HepG2 (cell line): ENCODE measurements around the gene PRKCG. TPM values are rescaled to one million over a fixed set of nuclear protein-coding genes. Genes with fewer than 3 reads are reported as not detected.

ENCODE experiments used
- ASH2L ChIP-seq: fragments of 300-600, 200-600 bp; sonication (generic); IDR thresholded peaks from 2 replicates; pipeline ENCODE4 v1.7.0; 2017; ENCODE audit warnings: low read depth, mild to moderate bottlenecking, moderate library complexity, mixed read lengths, low read length; ENCODE audit not compliant: insufficient read length
- ATM ChIP-seq: fragments of 450-650 bp; IDR thresholded peaks from 2 replicates; pipeline ENCODE4 v1.7.1; 2017; ENCODE audit warnings: mild to moderate bottlenecking, borderline replicate concordance
- ATRX ChIP-seq: sonication (generic); formaldehyde crosslinking; IDR thresholded peaks from 2 replicates; pipeline ENCODE4 v1.4.0; 2020; ENCODE audit warnings: missing genetic modification reagents, borderline replicate concordance
- DDIT3 ChIP-seq: sonication (generic); formaldehyde crosslinking; IDR thresholded peaks from 2 replicates; pipeline ENCODE4 v1.4.0; 2020; ENCODE audit warnings: mild to moderate bottlenecking, missing genetic modification reagents
- FOXO1 ChIP-seq: sonication (generic); formaldehyde crosslinking; IDR thresholded peaks from 2 replicates; pipeline ENCODE4 v1.4.0; 2020; ENCODE audit warnings: missing genetic modification reagents
- JUND ChIP-seq: sonication (generic); formaldehyde crosslinking; IDR thresholded peaks from 2 replicates; pipeline ENCODE4 v1.8.0; 2022; ENCODE audit warnings: mild to moderate bottlenecking, missing genetic modification reagents
- KLF6 ChIP-seq: IDR thresholded peaks from 2 replicates; pipeline ENCODE4 v1.8.0; 2016; ENCODE audit warnings: missing biosample characterization, missing genetic modification reagents
- MATR3 ChIP-seq: sonication (generic); formaldehyde crosslinking; IDR thresholded peaks from 2 replicates; pipeline ENCODE4 v1.4.0; 2020; ENCODE audit warnings: missing genetic modification reagents
- MBNL3 ChIP-seq: fragments of 250-450 bp; sonication (Bioruptor Pico); conservative IDR thresholded peaks from 2 replicates; pipeline ENCODE4 v1.8.0; 2022; ENCODE audit warnings: mild to moderate bottlenecking, inconsistent platforms
- MNT ChIP-seq: fragments of 450-650 bp; IDR thresholded peaks from 2 replicates; pipeline ENCODE4 v1.6.1; 2016
- MZF1 ChIP-seq: sonication (generic); formaldehyde crosslinking; IDR thresholded peaks from 2 replicates; pipeline ENCODE4 v1.8.1; 2023; ENCODE audit warnings: mild to moderate bottlenecking, missing genetic modification reagents, borderline replicate concordance
- PATZ1 ChIP-seq: sonication (generic); formaldehyde crosslinking; IDR thresholded peaks from 2 replicates; pipeline ENCODE4 v1.4.0; 2020; ENCODE audit warnings: missing genetic modification reagents
- SNAI1 ChIP-seq: sonication (generic); formaldehyde crosslinking; IDR thresholded peaks from 2 replicates; pipeline ENCODE4 v1.5.0; 2020; ENCODE audit warnings: mild to moderate bottlenecking, missing genetic modification reagents, borderline replicate concordance
- TBL1XR1 ChIP-seq: fragments of 150-350 bp; IDR thresholded peaks from 2 replicates; pipeline ENCODE4 v1.6.1; 2014; ENCODE audit warnings: borderline replicate concordance, low read length; ENCODE audit not compliant: partially characterized antibody
- U2AF1 ChIP-seq: fragments of 200-400 bp; formaldehyde crosslinking; optimal IDR thresholded peaks from 2 replicates; pipeline ENCODE3; 2017; ENCODE audit warnings: mild to moderate bottlenecking, low read depth, low read length
- ZFP36 ChIP-seq: fragments of 150-350 bp; IDR thresholded peaks from 2 replicates; pipeline ENCODE4 v1.6.1; 2018; ENCODE audit warnings: borderline replicate concordance, low read length, low read depth; ENCODE audit not compliant: partially characterized antibody
- ZNF503 ChIP-seq: sonication (generic); formaldehyde crosslinking; IDR thresholded peaks from 2 replicates; pipeline ENCODE4 v1.4.0; 2020; ENCODE audit warnings: missing genetic modification reagents
- ZSCAN31 ChIP-seq: sonication (generic); formaldehyde crosslinking; IDR thresholded peaks from 2 replicates; pipeline ENCODE4 v1.5.0; 2020; ENCODE audit warnings: low read depth, mild to moderate bottlenecking, missing genetic modification reagents
- polyA plus RNA-seq, 8 experiments: library from polyadenylated mRNA; depleted of rRNA in 3 of 8; stranded (reverse) in 7 of 8; unstranded in 1 of 8; fragments of >200 nt; fragmentation: Illumina TruSeq in 4 of 8; extraction: Trizol in 4 of 8; gene quantifications; 2 replicates each; pipeline versions ENCODE4 v1.2.1 to v1.2.3, GENCODE V29; 2011 to 2016; ENCODE audit warnings: low read depth in 4 of 8, missing spikeins in 1 of 8, mixed read lengths in 1 of 8; ENCODE audit not compliant: insufficient read depth in 1 of 8
- total RNA-seq, 5 experiments: library from RNA; depleted of rRNA; stranded (reverse); fragments of >200 nt; fragmentation: Illumina TruSeq; extraction: Trizol; gene quantifications; 2 replicates each; pipeline ENCODE4 v1.2.3, GENCODE V29; 2016; ENCODE audit warnings: low read depth in 1 of 5
- TF ChIP-seq, protein P1 (sequence below): sonication (generic); formaldehyde crosslinking; IDR thresholded peaks from 2 replicates; pipeline ENCODE4 v1.4.0; 2020; ENCODE audit warnings: missing genetic modification reagents
- TF ChIP-seq, protein P2 (sequence below): sonication (generic); formaldehyde crosslinking; IDR thresholded peaks from 2 replicates; pipeline ENCODE4 v1.9.0; 2022; ENCODE audit warnings: missing genetic modification reagents, mild to moderate bottlenecking, borderline replicate concordance

Gene PRKCG
- total and polyA plus RNA-seq, 2 of the 13 experiments (the other 11 are each of a cell fraction or from before 2014, with no cell fraction given) = 0.02 to 0.03 TPM

- 0 out of 2 replicates have a peak, but pooled peaks have one; percentile 54 for TF ChIP-seq ZNF503 (CRISPR knock-in tag)
- TF ChIP-seq SNAI1 (CRISPR knock-in tag) = no peak
- TF ChIP-seq MATR3 (CRISPR knock-in tag) = no peak
- no peak for TF ChIP-seq U2AF1
- no peak for TF ChIP-seq ZSCAN31 (CRISPR knock-in tag)
- peak; percentile 99 for TF ChIP-seq FOXO1 (CRISPR knock-in tag)
- TF ChIP-seq, protein P1, sequence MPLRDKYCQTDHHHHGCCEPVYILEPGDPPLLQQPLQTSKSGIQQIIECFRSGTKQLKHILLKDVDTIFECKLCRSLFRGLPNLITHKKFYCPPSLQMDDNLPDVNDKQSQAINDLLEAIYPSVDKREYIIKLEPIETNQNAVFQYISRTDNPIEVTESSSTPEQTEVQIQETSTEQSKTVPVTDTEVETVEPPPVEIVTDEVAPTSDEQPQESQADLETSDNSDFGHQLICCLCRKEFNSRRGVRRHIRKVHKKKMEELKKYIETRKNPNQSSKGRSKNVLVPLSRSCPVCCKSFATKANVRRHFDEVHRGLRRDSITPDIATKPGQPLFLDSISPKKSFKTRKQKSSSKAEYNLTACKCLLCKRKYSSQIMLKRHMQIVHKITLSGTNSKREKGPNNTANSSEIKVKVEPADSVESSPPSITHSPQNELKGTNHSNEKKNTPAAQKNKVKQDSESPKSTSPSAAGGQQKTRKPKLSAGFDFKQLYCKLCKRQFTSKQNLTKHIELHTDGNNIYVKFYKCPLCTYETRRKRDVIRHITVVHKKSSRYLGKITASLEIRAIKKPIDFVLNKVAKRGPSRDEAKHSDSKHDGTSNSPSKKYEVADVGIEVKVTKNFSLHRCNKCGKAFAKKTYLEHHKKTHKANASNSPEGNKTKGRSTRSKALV (CRISPR knock-in tag) = no peak
- TF ChIP-seq JUND = peak; percentile 9; the same call in 1 of the 2 replicates
- 0 out of 2 replicates have a peak, but pooled peaks have one; percentile 2 for TF ChIP-seq MNT
- no peak for TF ChIP-seq DDIT3 (CRISPR knock-in tag)
- TF ChIP-seq ATM = no peak
- peak; percentile 77 for TF ChIP-seq ASH2L
- TF ChIP-seq KLF6 (CRISPR knock-in tag) = peak; percentile 60
- peak; percentile 85 for TF ChIP-seq TBL1XR1
- no peak for TF ChIP-seq MZF1 (CRISPR knock-in tag)
- no peak for TF ChIP-seq ZFP36
- TF ChIP-seq, protein P2, sequence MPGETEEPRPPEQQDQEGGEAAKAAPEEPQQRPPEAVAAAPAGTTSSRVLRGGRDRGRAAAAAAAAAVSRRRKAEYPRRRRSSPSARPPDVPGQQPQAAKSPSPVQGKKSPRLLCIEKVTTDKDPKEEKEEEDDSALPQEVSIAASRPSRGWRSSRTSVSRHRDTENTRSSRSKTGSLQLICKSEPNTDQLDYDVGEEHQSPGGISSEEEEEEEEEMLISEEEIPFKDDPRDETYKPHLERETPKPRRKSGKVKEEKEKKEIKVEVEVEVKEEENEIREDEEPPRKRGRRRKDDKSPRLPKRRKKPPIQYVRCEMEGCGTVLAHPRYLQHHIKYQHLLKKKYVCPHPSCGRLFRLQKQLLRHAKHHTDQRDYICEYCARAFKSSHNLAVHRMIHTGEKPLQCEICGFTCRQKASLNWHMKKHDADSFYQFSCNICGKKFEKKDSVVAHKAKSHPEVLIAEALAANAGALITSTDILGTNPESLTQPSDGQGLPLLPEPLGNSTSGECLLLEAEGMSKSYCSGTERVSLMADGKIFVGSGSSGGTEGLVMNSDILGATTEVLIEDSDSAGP (CRISPR knock-in tag) = peak; percentile 59
- TF ChIP-seq PATZ1 (CRISPR knock-in tag) = peak; percentile 87
- TF ChIP-seq MBNL3 (CRISPR knock-in tag) = no peak
- no peak for TF ChIP-seq ATRX
Observed at GRCh38 chr19:53864308-53864836, 17.6 kb upstream of the PRKCG start (continued).
